ENCODE results near the gene MID1. TPM values are rescaled to one million over a fixed set of nuclear protein-coding genes. Genes with fewer than 3 reads are reported as not detected.

The MID1 gene
- total and polyA plus RNA-seq, 9 of the 15 experiments (the other 6 are each of a cell fraction or from before 2014, with no cell fraction given) = 0.07 to 0.54 (median 0.33) TPM

DNA sequence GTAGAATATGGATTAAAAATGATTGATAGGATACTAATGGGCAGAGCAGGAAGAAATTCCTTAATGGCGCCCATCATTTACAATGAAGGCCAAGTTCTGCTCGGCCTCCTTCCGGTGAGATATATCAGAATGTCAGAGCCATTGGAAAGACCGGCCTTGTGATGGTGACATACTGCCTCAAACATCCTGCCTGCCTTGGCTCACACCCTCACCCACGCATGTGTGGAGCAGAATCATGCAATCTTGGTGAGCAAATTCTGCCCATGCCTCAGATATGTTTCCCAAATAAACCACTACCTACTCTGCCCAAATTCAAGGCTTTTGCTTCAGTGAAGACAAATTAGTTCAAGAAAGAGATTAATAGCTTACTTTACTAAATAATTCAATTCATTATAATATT lies 163.3 kb downstream of the MID1 start:
- Histone ChIP-seq H3K4me3 (no peak overlapping the region), H3K4me2 (ENCODE audit: insufficient read depth, low read length) (no peak overlapping the region), H4K20me1 (replicated peaks; ENCODE audit: control insufficient read depth, insufficient read depth, low read length) (no peaks in the 10 kb centered on the region), H3K79me2 (ENCODE audit: control insufficient read depth, insufficient read depth, low read length) (no peaks in the 10 kb centered on the region), H3K9ac (ENCODE audit: insufficient read depth in 1 of 2, low read depth in 2 of 2, low read length in 2 of 2) (no peak overlapping the region), H3K27ac (ENCODE audit: extremely low read depth, low read depth, low read length) (no peak overlapping the region), H3K9me1 (ENCODE audit: control insufficient read depth, insufficient read depth, low read length) (no peaks in the 10 kb centered on the region), H2AFZ (ENCODE audit: low read depth, low read length) (no peak overlapping the region), H3K36me3 (ENCODE audit: control insufficient read depth, insufficient read depth, low read length) (no peaks in the 10 kb centered on the region), H3K27me3 (ENCODE audit: control insufficient read depth in 2 of 2, insufficient read depth in 2 of 2, low read length in 2 of 2) (no peaks in the 10 kb centered on the region), H3K4me1 (replicated peaks in 1 of 2; ENCODE audit: control insufficient read depth in 2 of 2, insufficient read depth in 2 of 2, low read length in 2 of 2) (no peaks in the 10 kb centered on the region), H3K9me3 (replicated peaks; ENCODE audit: control insufficient read depth, insufficient read depth, low read depth, low read length) (no peaks in the 10 kb centered on the region)
- 2% methylated on average over 4 of the region's 5 CpGs for WGBS (ENCODE audit: insufficient coverage, low coverage, missing lambda C conversion rate)
- ATAC-seq = no peak
- no peak for TF ChIP-seq FOXM1 (IDR thresholded peaks at IDR 0.05; ENCODE audit: low read depth)
- no peak for TF ChIP-seq FOXM1 (CRISPR knock-in tag; IDR thresholded peaks at IDR 0.05; ENCODE audit: low read depth)
- no peak for TF ChIP-seq DIDO1 (tag; IDR thresholded peaks at IDR 0.05; ENCODE audit: low read depth)
- no peak for TF ChIP-seq MYNN (IDR thresholded peaks at IDR 0.05)
- TF ChIP-seq MYNN (CRISPR knock-in tag; IDR thresholded peaks at IDR 0.05) = no peak
- in situ Hi-C loops (cut with MboI) (no loop called here), intact Hi-C loops (cut with micrococcal nuclease) (no loop called here)
- ChIA-PET POLR2A (no interaction called here), CTCF (ENCODE audit: low intra/inter-chr PET ratio) (no interaction called here)
- no peak for DNase-seq (ENCODE audit: extremely low read depth in 1 of 4, low spot score in 3 of 4)
- no peak for FAIRE-seq
- no TSS peak for BruUV-seq (replicated peaks)

DNA sequence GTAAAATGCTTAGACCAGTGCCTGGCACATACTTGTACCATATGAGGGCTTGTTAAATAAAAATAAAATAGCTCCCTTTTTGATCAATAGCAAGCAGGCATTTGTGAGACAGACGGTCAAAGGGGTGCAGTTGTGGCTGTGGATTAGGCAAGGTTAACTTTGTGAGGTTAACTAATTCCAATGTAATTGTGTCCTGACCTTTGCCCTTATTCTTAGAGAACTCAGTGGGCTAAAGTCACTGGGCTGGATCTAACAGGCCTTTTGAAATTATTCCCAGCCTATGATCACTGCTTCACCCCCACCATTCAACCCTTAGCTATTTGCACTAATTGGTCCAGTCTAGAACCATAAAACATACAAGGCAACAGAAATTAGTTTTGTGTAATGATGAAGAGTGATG lies 166.4 kb downstream of the MID1 start:
- BruUV-seq (replicated peaks) = no TSS peak
- DNase-seq (ENCODE audit: extremely low read depth in 1 of 4, low spot score in 3 of 4) (no peak), ATAC-seq (no peak), FAIRE-seq (no peak)
- no peaks in the 10 kb centered on the region for H3K79me2 ChIP-seq (ENCODE audit: control insufficient read depth, insufficient read depth, low read length)
- H2AFZ ChIP-seq (ENCODE audit: low read depth, low read length) = no peak overlapping the region
- H3K27me3 ChIP-seq (ENCODE audit: control insufficient read depth in 2 of 2, insufficient read depth in 2 of 2, low read length in 2 of 2) = 0 out of 5 replicates have a peak, but pooled peaks cover 0 to 4% of the 10 kb centered on the region in 2 experiments
- no peaks in the 10 kb centered on the region for H3K9me3 ChIP-seq (replicated peaks; ENCODE audit: control insufficient read depth, insufficient read depth, low read depth, low read length)
- H3K9me1 ChIP-seq (ENCODE audit: control insufficient read depth, insufficient read depth, low read length) = no peaks in the 10 kb centered on the region
- WGBS (ENCODE audit: insufficient coverage, low coverage, missing lambda C conversion rate) = 13% methylated on average over 1 of the region's 1 CpG
- ChIA-PET CTCF (ENCODE audit: low intra/inter-chr PET ratio) (no interaction called here), POLR2A (no interaction called here)
- in situ Hi-C loops (cut with MboI) (no loop called here), intact Hi-C loops (cut with micrococcal nuclease) (no loop called here)
- no peaks in the 10 kb centered on the region for H3K4me1 ChIP-seq (replicated peaks in 1 of 2; ENCODE audit: control insufficient read depth in 2 of 2, insufficient read depth in 2 of 2, low read length in 2 of 2)
- TF ChIP-seq, protein P1, sequence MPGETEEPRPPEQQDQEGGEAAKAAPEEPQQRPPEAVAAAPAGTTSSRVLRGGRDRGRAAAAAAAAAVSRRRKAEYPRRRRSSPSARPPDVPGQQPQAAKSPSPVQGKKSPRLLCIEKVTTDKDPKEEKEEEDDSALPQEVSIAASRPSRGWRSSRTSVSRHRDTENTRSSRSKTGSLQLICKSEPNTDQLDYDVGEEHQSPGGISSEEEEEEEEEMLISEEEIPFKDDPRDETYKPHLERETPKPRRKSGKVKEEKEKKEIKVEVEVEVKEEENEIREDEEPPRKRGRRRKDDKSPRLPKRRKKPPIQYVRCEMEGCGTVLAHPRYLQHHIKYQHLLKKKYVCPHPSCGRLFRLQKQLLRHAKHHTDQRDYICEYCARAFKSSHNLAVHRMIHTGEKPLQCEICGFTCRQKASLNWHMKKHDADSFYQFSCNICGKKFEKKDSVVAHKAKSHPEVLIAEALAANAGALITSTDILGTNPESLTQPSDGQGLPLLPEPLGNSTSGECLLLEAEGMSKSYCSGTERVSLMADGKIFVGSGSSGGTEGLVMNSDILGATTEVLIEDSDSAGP (CRISPR knock-in tag; IDR thresholded peaks at IDR 0.05) = no peak
- TF ChIP-seq ELF1 (tag; IDR thresholded peaks at IDR 0.05) = no peak
- no peak for TF ChIP-seq ZFP30 (CRISPR knock-in tag; IDR thresholded peaks at IDR 0.05; ENCODE audit: borderline replicate concordance)
- H3K27ac ChIP-seq (ENCODE audit: extremely low read depth, low read depth, low read length) = no peak overlapping the region
- H3K36me3 ChIP-seq (ENCODE audit: control insufficient read depth, insufficient read depth, low read length) = no peaks in the 10 kb centered on the region
- no peak overlapping the region for H3K9ac ChIP-seq (ENCODE audit: insufficient read depth in 1 of 2, low read depth in 2 of 2, low read length in 2 of 2)
- H3K4me3 ChIP-seq = no peak overlapping the region
- no peaks in the 10 kb centered on the region for H4K20me1 ChIP-seq (replicated peaks; ENCODE audit: control insufficient read depth, insufficient read depth, low read length)
- H3K4me2 ChIP-seq (ENCODE audit: insufficient read depth, low read length) = no peak overlapping the region
